ENCODE data around the gene GPATCH11. TPM values are rescaled to one million over a fixed set of nuclear protein-coding genes. Genes with fewer than 3 reads are reported as not detected.

GPATCH11 gene
- 2.6 and 5.8 TPM in 2 replicates for total RNA-seq

GRCh38 chr2:37083873-37084794 is at the start of gene GPATCH11, which contains the start of gene HEATR5B:
Gene GPATCH11, plus strand, starts transcription at chr2:37084518. Its CDS starts 3,864 bp downstream, at chr2:37088382.
Gene HEATR5B, minus strand, starts transcription at chr2:37084372. Its CDS starts 958 bp downstream, at chr2:37083414.

Other genes starting within 250 kb of the GPATCH11 start
- gene STRN, start 118.0 kb upstream of the GPATCH11 start, total RNA-seq, result 7.9 and 12.0 TPM in 2 replicates
- 7.5 and 9.2 TPM in 2 replicates for gene HEATR5B, start 146 bp upstream of the GPATCH11 start, total RNA-seq
- gene EIF2AK2, start 72.5 kb downstream of the GPATCH11 start, total RNA-seq, result 12.3 and 19.3 TPM in 2 replicates
- gene SULT6B1, start 104.2 kb downstream of the GPATCH11 start, total RNA-seq, result not detected in 2 replicates
- 17.2 and 21.6 TPM in 2 replicates for gene CEBPZOS, start 112.0 kb downstream of the GPATCH11 start, total RNA-seq
- gene CEBPZ, start 147.1 kb downstream of the GPATCH11 start, total RNA-seq, result 19.7 and 28.6 TPM in 2 replicates
- gene NDUFAF7, start 147.1 kb downstream of the GPATCH11 start, total RNA-seq, result 9.9 and 15.5 TPM in 2 replicates
- 29.2 and 34.2 TPM in 2 replicates for gene PRKD3, start 240.3 kb downstream of the GPATCH11 start, total RNA-seq